Lung microvascular endothelial cell (primary cell): Measurements from ENCODE around the gene FIGN. TPM values are rescaled to one million over a fixed set of nuclear protein-coding genes. Genes with fewer than 3 reads are reported as not detected.

Experiments
- DNase-seq, 2 donors: peaks; one replicate each; pipeline versions ENCODE4 v3.0.0 to v3.0.0-alpha.2; 2010; ENCODE audit warnings: low read depth in 2 of 2
- total RNA-seq: library from RNA; depleted of rRNA; stranded (reverse); fragments of >200 nt; gene quantifications from 2 replicates; pipeline ENCODE4 v1.2.1, GENCODE V29; 2014

FIGN gene
- total RNA-seq, 1 donor from 2014 or later, result under 0.01 TPM

- no peak for DNase-seq
Observed at GRCh38 chr2:163708265-163708664, 27.5 kb downstream of the FIGN start.

GRCh38 chr2:163703386-163703785 lies 32.4 kb downstream of the FIGN start:
- DNase-seq, result no peak

GRCh38 chr2:163701399-163702195 lies 34.2 kb downstream of the FIGN start:
- DNase-seq, result no peak

- no peak for DNase-seq
Observed at GRCh38 chr2:163698857-163699256, 37.0 kb downstream of the FIGN start.

GRCh38 chr2:163697846-163698637 lies 37.8 kb downstream of the FIGN start:
- DNase-seq, result no peak

GRCh38 chr2:163697429-163697828 lies 38.4 kb downstream of the FIGN start:
- DNase-seq, result no peak

- DNase-seq, result no peak
Observed at GRCh38 chr2:163693484-163693883, 42.3 kb downstream of the FIGN start.

- DNase-seq, result no peak
Observed at GRCh38 chr2:163692611-163693482, 43.0 kb downstream of the FIGN start.

- DNase-seq, result no peak
Observed at GRCh38 chr2:163692081-163692480, 43.7 kb downstream of the FIGN start.

- DNase-seq, result no peak
Observed at GRCh38 chr2:163690896-163691295, 44.9 kb downstream of the FIGN start.

GRCh38 chr2:163687217-163687616 lies 48.6 kb downstream of the FIGN start:
- DNase-seq, result no peak

GRCh38 chr2:163686289-163686688 lies 49.5 kb downstream of the FIGN start:
- DNase-seq, result no peak

- peak; percentile 10 to 63 for DNase-seq
Observed at GRCh38 chr2:163682695-163683094, 53.1 kb downstream of the FIGN start.

GRCh38 chr2:163681745-163682144 lies 54.1 kb downstream of the FIGN start:
- peak; percentile 5 to 56 for DNase-seq

GRCh38 chr2:163675388-163675787 lies 60.4 kb downstream of the FIGN start:
- no peak for DNase-seq

GRCh38 chr2:163673522-163673921 lies 62.3 kb downstream of the FIGN start:
- DNase-seq, result no peak

- no peak for DNase-seq
Observed at GRCh38 chr2:163670929-163671328, 64.9 kb downstream of the FIGN start.

GRCh38 chr2:163669506-163669905 lies 66.3 kb downstream of the FIGN start:
- peak in 1 of 2 donors; percentile 18 for DNase-seq

GRCh38 chr2:163667064-163667887 lies 68.5 kb downstream of the FIGN start:
- peak; percentile 60 to 95 for DNase-seq

- DNase-seq, result peak; percentile 4 to 37
Observed at GRCh38 chr2:163665817-163666216, 70.0 kb downstream of the FIGN start.

- DNase-seq, result no peak
Observed at GRCh38 chr2:163665051-163665450, 70.8 kb downstream of the FIGN start.
